Brain microvascular endothelial cell (primary cell): ENCODE results near the gene GNG12.

Experiments
- DNase-seq: peaks from one replicate; pipeline ENCODE4 v3.0.0-alpha.2; 2020
- H3K27ac ChIP-seq: fragments of 250-450 bp; sonication (Bioruptor Pico); 2 replicates; pipeline ENCODE4 v1.5.1; 2020; ENCODE audit warnings: mild to moderate bottlenecking, moderate library complexity
- H3K27me3 ChIP-seq: fragments of 250-450 bp; sonication (Bioruptor Pico); replicated peaks from 2 replicates; pipeline ENCODE4 v1.5.1; 2020; ENCODE audit warnings: mild to moderate bottlenecking
- H3K36me3 ChIP-seq: fragments of 250-450 bp; sonication (Bioruptor Pico); replicated peaks from 2 replicates; pipeline ENCODE4 v1.5.1; 2020; ENCODE audit warnings: mild to moderate bottlenecking
- H3K4me3 ChIP-seq: 2 replicates; pipeline ENCODE4 v1.5.1; 2011; ENCODE audit warnings: low read depth, mild to moderate bottlenecking, control low read depth, low read length, moderate library complexity
- CTCF ChIP-seq: IDR thresholded peaks from 2 replicates; pipeline ENCODE4 v1.5.1; 2011; ENCODE audit warnings: low read depth, mild to moderate bottlenecking, moderate library complexity, low read length, control low read depth, inconsistent platforms; ENCODE audit errors: missing control alignments
- in situ Hi-C: cut with HindIII; loops from 2 replicates; pipeline ENCODE4 v1.10.0; 2017; ENCODE audit warnings: low sequenced_read_pairs, low pct_ligation_motif_present

GNG12 gene

DNA sequence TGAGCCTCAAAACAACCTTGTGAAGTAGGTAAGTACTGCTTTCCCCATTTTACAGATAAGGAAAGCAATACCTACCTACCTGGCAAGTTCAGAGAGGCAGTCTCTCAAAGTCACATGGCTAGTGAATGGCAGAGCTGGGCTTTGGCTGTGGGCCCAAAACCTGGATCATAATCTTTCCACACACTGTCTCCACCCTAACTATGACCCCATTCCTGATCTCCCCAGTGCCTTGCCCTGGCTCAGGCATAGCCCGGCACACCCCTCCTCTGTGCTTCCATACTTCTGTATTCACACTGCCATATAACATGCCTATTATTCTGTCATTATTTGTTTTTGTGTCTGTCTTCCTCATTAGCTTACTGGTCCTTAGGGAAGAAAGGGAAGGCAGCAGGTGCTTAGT lies 15.9 kb downstream of the GNG12 start:
- Histone ChIP-seq H3K27me3 (no peaks in the 10 kb centered on the region), H3K4me3 (no peak overlapping the region), H3K27ac (no peak overlapping the region), H3K36me3 (peaks cover 3% of the 10 kb centered on the region)
- no peak for DNase-seq
- no peak for TF ChIP-seq CTCF
- in situ Hi-C loops: no loop called here

DNA sequence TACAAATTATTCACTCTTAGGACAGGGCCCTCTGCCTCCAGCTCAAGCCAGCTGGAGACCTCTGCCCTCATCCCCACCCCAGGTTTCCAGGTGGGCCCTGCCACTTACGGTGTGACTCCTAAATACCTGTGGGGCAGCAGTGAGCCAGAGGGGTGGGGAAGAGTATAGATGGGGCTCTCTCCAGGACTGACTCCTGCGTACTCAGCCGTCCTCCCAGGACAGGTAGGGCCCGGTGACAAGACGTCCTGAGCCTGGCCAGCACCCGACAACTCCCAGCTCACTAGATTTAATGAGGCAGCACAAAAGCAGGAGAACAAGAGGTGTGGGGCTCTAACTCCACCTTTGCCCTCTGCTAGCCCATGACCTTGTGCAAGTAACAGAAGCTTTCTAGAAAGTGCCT lies 16.8 kb downstream of the GNG12 start:
- no peaks in the 10 kb centered on the region for H3K27me3 ChIP-seq
- TF ChIP-seq CTCF: no peak
- peaks cover 3% of the 10 kb centered on the region for H3K36me3 ChIP-seq
- no peak overlapping the region for H3K27ac ChIP-seq
- H3K4me3 ChIP-seq: no peak overlapping the region
- no peak for DNase-seq
- in situ Hi-C loops: no loop called here

- no peak overlapping the region for H3K27ac ChIP-seq
- peaks cover 3% of the 10 kb centered on the region for H3K36me3 ChIP-seq
- no peak overlapping the region for H3K4me3 ChIP-seq
- in situ Hi-C loops: no loop called here
- no peak for DNase-seq
- TF ChIP-seq CTCF: no peak
- no peaks in the 10 kb centered on the region for H3K27me3 ChIP-seq
Observed at GRCh38 chr1:67816095-67816475, 17.2 kb downstream of the GNG12 start.

DNA sequence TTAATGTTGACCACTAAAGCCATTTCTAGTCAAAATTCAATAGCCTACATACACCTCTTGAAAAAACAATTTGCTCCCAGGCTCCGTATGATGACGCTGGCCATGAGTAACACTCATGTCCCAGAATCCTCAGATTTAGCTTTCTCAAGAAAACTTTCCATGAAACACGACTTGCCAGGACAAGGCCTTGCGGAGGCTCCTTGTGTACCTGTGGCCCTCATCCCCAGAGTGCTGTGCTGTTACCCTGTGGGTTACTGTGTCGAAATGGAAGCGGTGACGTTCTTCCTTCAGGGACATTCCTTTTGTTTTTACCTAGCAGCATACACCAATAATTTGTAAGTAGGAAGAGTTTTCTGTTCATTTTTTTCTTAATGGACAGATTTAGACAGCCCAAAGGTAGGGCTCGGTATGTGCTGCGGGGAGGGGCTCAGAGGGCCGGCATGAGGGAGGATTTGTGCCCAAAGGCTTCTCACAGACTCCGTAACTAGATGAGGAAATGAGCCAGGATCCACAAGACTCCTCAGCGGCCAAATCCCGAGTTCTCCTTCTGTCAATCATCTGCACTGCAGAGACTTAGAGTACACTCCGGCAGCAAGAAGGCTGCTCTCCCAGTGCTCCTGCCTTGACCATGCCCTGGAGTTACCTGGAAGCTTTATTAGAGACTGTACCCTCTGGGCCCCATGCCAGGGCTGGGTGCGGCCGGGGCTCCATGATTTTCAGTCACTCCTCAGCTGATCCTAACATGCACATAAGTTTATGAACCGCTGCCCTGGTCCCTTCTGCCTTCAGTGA lies 17.8 kb downstream of the GNG12 start:
- H3K4me3 ChIP-seq: no peak overlapping the region
- no peak overlapping the region for H3K27ac ChIP-seq
- no peak for DNase-seq
- H3K36me3 ChIP-seq: peaks cover 3% of the 10 kb centered on the region
- in situ Hi-C loops: no loop called here
- H3K27me3 ChIP-seq: no peaks in the 10 kb centered on the region
- no peak for TF ChIP-seq CTCF

DNA sequence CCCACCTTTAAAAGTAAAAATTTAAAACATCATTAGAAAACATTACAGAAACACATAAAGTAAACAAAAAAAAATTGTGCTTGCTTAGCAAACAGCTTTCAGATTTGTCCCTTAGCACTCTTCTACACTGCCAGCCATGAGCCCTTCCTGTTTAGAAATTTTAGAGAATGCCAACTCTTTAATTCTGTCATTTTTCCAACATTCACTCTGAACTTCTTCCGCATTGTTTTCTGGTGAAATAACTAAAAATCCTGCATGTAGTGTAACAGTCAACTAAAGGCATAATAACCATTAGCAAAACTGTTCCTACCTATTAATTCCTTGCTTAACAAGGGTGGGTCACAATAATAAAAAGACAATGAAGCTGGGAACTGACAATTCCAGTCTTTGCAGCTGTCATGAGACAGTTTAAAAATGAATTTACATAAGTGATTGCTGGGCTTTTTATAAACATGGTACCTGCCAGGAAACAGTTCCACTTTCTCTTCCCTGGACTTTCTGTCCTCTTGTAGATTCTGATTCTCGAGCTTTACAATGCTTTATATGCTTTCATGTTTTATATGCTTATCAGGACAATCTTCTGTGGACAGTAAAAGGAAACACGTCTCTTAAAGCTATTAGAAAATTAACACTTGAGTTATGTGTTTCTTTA lies 19.0 kb downstream of the GNG12 start:
- no peak overlapping the region for H3K27ac ChIP-seq
- no peak for DNase-seq
- no peaks in the 10 kb centered on the region for H3K27me3 ChIP-seq
- peaks cover 3% of the 10 kb centered on the region for H3K36me3 ChIP-seq
- no peak for TF ChIP-seq CTCF
- H3K4me3 ChIP-seq: no peak overlapping the region
- in situ Hi-C loops: no loop called here
